Lung (tissue), 12 donors: ENCODE measurements around the gene ACLY. TPM values are rescaled to one million over a fixed set of nuclear protein-coding genes. Genes with fewer than 3 reads are reported as not detected.
"Not testable (repeated sequence)": the region's sequence is repeated elsewhere in the genome, so short reads cannot be mapped to it uniquely, and the experiment has no call there.

Source experiments
- ATAC-seq: fragments of 200-7000 bp; cut with Tn5 transposase; one replicate; pipeline ENCODE4 v1.9.1; 2020; ENCODE audit warnings: moderate number of reproducible peaks; ENCODE audit not compliant: insufficient read depth, low FRiP score
- DNase-seq, 3 donors: peaks; one replicate each; pipeline ENCODE4 v3.0.0-alpha.2; 2013 to 2017
- H3K27ac ChIP-seq, 2 donors: one replicate each; pipeline ENCODE4 v1.5.1; 2013; ENCODE audit warnings: mild to moderate bottlenecking in 2 of 2, moderate library complexity in 2 of 2, control low read depth in 1 of 2, inconsistent platforms in 1 of 2, low read depth in 1 of 2, low read length in 1 of 2
- H3K27me3 ChIP-seq, 3 donors: one replicate each; pipeline ENCODE4 v1.5.1; 2013; ENCODE audit warnings: low read length in 2 of 3; ENCODE audit not compliant: control insufficient read depth in 3 of 3, insufficient read depth in 3 of 3
- H3K36me3 ChIP-seq, 4 donors: one replicate each; pipeline ENCODE4 v1.5.1; 2013; ENCODE audit warnings: low read length in 4 of 4, mild to moderate bottlenecking in 1 of 4, moderate library complexity in 1 of 4; ENCODE audit not compliant: control insufficient read depth in 4 of 4, insufficient read depth in 4 of 4
- H3K4me1 ChIP-seq, 5 donors: one replicate each; pipeline ENCODE4 v1.5.1; 2013; ENCODE audit warnings: low read length in 5 of 5, mild to moderate bottlenecking in 2 of 5, moderate library complexity in 1 of 5; ENCODE audit not compliant: control insufficient read depth in 5 of 5, insufficient read depth in 5 of 5
- H3K4me3 ChIP-seq: one replicate; pipeline ENCODE4 v1.5.1; 2013; ENCODE audit warnings: mild to moderate bottlenecking, control low read depth, moderate library complexity
- H3K9ac ChIP-seq, 2 donors: one replicate each; pipeline ENCODE4 v1.5.1; 2013; ENCODE audit warnings: low read length in 2 of 2, control low read depth in 1 of 2; ENCODE audit not compliant: insufficient read depth in 1 of 2
- H3K9me3 ChIP-seq, 4 donors: one replicate each; pipeline ENCODE4 v1.5.1; 2013; ENCODE audit warnings: low read length in 3 of 4, mild to moderate bottlenecking in 1 of 4, moderate library complexity in 1 of 4; ENCODE audit not compliant: control insufficient read depth in 4 of 4, insufficient read depth in 3 of 4
- WGBS, 2 donors: extraction: QIAGEN DNeasy Blood & Tissue Kit; methylation state at CpG; one replicate each; pipeline ENCODE4 v1.1.7; 2013; 5-methylcytosine and 5-hydroxymethylcytosine counted together
- polyA plus RNA-seq, 2 donors: library from polyadenylated mRNA; stranded (reverse); fragments of 200-250 nt; gene quantifications; one replicate each; pipeline ENCODE4 v1.2.1, GENCODE V29; 2013
- total RNA-seq, 2 donors: library from RNA; depleted of rRNA in 1 of 2; stranded (reverse); fragments of >200 nt in 1 of 2; gene quantifications; one replicate each; pipeline ENCODE4 v1.2.1, GENCODE V29; 2014 to 2021
- TF ChIP-seq, protein P1 (sequence below): IDR thresholded peaks from 2 replicates; pipeline ENCODE4 v1.5.1; 2012; ENCODE audit warnings: mild to moderate bottlenecking; ENCODE audit errors: control extremely low read depth, extremely low read depth
- donor health status: control.
- donor health status: control.
- donor health status: Bipolar disorder and iron deficiency.
- donor health status: healthy.
- donor health status: DM: yes; HTN: yes; CAD: no.

The ACLY gene
- total and polyA plus RNA-seq, 4 donors, result 27.5 to 158 (median 79.0) TPM

DNA sequence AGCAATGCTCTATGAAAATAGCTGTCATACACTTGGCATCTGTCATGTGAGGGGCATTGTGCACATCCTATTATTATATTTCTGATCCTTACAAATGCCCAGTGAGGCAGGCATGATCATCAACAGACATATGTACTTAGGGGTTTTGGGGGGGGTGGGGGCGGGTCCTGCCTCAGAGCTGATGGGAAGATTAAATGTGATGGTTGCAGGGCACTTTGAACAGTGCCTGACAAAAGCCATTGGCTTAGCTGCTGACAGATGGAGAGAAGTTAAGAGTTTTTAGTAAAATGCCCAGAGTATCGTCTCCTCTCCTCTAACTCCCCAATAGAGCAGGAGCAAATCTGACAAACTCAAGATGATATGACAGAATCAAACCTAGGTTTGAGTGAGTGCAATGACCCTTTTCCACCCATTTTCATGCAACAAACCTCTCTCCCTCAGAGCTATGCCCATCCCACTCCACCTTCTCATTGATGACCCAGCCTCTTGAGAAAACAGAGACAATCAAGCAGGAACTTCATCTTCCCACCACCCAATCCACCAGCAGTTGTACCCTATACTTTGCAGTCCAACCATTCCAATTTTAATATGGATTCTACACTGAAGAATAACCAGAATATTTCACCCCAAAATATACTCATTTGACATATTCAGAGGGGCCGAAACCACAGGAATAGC, 58.4 kb downstream of the ACLY start:
- Histone ChIP-seq H3K9me3 (no peaks in the 10 kb centered on the region), H3K36me3 (no peaks in the 10 kb centered on the region), H3K4me1 (peaks cover 8 to 27% (median 12%) of the 10 kb centered on the region in 5 donors), H3K27me3 (no peaks in the 10 kb centered on the region), H3K9ac (no peak overlapping the region), H3K4me3 (no peak overlapping the region), H3K27ac (no peak overlapping the region)
- ATAC-seq (no peak), DNase-seq (no peak)
- WGBS, 2 donors, result 80 to 90% methylated on average over 3 of the region's 3 CpGs
- TF ChIP-seq, protein P1, sequence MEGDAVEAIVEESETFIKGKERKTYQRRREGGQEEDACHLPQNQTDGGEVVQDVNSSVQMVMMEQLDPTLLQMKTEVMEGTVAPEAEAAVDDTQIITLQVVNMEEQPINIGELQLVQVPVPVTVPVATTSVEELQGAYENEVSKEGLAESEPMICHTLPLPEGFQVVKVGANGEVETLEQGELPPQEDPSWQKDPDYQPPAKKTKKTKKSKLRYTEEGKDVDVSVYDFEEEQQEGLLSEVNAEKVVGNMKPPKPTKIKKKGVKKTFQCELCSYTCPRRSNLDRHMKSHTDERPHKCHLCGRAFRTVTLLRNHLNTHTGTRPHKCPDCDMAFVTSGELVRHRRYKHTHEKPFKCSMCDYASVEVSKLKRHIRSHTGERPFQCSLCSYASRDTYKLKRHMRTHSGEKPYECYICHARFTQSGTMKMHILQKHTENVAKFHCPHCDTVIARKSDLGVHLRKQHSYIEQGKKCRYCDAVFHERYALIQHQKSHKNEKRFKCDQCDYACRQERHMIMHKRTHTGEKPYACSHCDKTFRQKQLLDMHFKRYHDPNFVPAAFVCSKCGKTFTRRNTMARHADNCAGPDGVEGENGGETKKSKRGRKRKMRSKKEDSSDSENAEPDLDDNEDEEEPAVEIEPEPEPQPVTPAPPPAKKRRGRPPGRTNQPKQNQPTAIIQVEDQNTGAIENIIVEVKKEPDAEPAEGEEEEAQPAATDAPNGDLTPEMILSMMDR, result no peak

DNA sequence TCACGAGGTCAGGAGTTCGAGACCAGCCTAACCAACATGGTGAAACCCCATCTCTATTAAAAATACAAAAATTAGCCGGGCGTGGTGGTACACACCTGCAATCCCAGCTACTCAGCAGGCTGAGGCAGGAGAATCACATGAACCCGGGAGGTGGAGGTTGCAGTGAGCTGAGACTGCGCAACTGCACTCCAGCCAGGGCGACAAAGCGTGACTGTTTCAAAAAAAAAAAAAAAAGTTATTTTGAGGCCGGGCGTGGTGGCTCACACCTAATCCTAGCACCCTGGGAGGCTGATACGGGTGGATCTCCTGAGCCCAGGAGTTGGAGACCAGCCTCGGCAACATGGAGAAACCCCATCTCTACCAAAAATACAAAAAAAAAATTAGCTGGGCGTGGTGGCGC, 67.4 kb downstream of the ACLY start:
- Histone ChIP-seq H3K4me1 (peaks cover 0 to 10% (median 5%) of the 10 kb centered on the region in 5 donors), H3K36me3 (peaks cover 5 to 16% (median 13%) of the 10 kb centered on the region in 4 donors)
- WGBS, 2 donors, result 97 to 98% methylated on average over 14 of the region's 14 CpGs
- H3K4me3 ChIP-seq, DNase-seq, H3K9me3 ChIP-seq, ATAC-seq, H3K27ac ChIP-seq, H3K9ac ChIP-seq, H3K27me3 ChIP-seq: not testable (repeated sequence)

GRCh38 chr17:41849251-41849990, 69.3 kb downstream of the ACLY start:
- Histone ChIP-seq H3K9me3 (no peaks in the 10 kb centered on the region), H3K27me3 (no peaks in the 10 kb centered on the region), H3K4me3 (no peak overlapping the region), H3K27ac (no peak overlapping the region), H3K9ac (no peak overlapping the region), H3K36me3 (peaks cover 1 to 12% (median 9%) of the 10 kb centered on the region in 4 donors), H3K4me1 (peaks cover 0 to 10% (median 5%) of the 10 kb centered on the region in 5 donors)
- ATAC-seq (no peak), DNase-seq (no peak)
- TF ChIP-seq, protein P1, result no peak
- WGBS, 2 donors, result 81 to 88% methylated on average over 4 of the region's 4 CpGs

- H3K9me3 ChIP-seq, result no peaks in the 10 kb centered on the region
- no peak for DNase-seq
- H3K9ac ChIP-seq, result no peak overlapping the region
- H3K4me1 ChIP-seq, result peaks cover 0 to 10% (median 5%) of the 10 kb centered on the region in 5 donors
- no peak overlapping the region for H3K27ac ChIP-seq
- 74 to 86% methylated on average over 4 of the region's 4 CpGs for WGBS, 2 donors
- no peak overlapping the region for H3K4me3 ChIP-seq
- H3K36me3 ChIP-seq, result peaks cover 0 to 6% (median 4%) of the 10 kb centered on the region in 4 donors
- TF ChIP-seq, protein P1, result no peak
- no peak for ATAC-seq
- no peaks in the 10 kb centered on the region for H3K27me3 ChIP-seq
Measured at GRCh38 chr17:41848788-41849187, 70.0 kb downstream of the ACLY start.
